Transverse colon (tissue), 3 donors: ENCODE measurements around the gene CRYBB2.
"Not testable (repeated sequence)": the region's sequence is repeated elsewhere in the genome, so short reads cannot be mapped to it uniquely, and the experiment has no call there.

ENCODE experiments used
- EP300 ChIP-seq: sonication (generic); formaldehyde crosslinking; IDR thresholded peaks from one replicate; pipeline ENCODE4 v1.6.1; 2017; ENCODE audit warnings: antibody characterized with exemption, low read depth
- TF ChIP-seq, protein P1 (sequence below), 5 experiments: fragments of 200-600 bp in 3 of 5; fragments of 450-650 bp in 2 of 5; sonication (generic) in 3 of 5; IDR thresholded peaks; 1 replicate in 2 of 5; 2 replicates in 3 of 5; pipeline ENCODE4 v1.5.1; 2016 to 2017; ENCODE audit warnings: antibody characterized with exemption in 5 of 5, inconsistent platforms in 3 of 5, mild to moderate bottlenecking in 2 of 5, moderate library complexity in 1 of 5

DNA sequence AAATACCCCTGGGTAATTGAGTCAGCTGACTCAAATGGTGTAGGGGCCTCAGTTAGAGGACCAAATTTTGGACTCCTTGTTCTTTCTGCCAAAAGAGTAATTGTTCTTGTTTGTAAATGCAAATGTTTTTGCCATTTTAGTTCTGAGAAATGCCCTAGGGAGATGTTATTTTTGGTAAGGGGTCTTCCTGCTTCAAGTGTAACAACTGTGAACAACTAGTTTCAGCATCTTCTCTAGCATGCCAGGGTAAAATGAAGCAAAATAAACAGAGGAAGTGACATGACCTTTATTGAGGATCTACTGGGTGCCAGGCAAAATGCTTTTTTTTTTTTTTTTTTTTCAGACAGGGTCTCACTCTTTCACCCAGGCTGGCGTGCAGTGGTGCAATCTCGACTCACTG lies 60.7 kb downstream of the CRYBB2 start:
- TF ChIP-seq, protein P1, sequence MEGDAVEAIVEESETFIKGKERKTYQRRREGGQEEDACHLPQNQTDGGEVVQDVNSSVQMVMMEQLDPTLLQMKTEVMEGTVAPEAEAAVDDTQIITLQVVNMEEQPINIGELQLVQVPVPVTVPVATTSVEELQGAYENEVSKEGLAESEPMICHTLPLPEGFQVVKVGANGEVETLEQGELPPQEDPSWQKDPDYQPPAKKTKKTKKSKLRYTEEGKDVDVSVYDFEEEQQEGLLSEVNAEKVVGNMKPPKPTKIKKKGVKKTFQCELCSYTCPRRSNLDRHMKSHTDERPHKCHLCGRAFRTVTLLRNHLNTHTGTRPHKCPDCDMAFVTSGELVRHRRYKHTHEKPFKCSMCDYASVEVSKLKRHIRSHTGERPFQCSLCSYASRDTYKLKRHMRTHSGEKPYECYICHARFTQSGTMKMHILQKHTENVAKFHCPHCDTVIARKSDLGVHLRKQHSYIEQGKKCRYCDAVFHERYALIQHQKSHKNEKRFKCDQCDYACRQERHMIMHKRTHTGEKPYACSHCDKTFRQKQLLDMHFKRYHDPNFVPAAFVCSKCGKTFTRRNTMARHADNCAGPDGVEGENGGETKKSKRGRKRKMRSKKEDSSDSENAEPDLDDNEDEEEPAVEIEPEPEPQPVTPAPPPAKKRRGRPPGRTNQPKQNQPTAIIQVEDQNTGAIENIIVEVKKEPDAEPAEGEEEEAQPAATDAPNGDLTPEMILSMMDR (IDR thresholded peaks at IDR 0.05), result not testable (repeated sequence)
- TF ChIP-seq EP300, result not testable (repeated sequence)
